Fibroblast of lung (primary cell): ENCODE results near the gene CFAP46.

Source experiments
- EZH2 ChIP-seq: IDR thresholded peaks from 2 replicates; pipeline ENCODE4 v1.5.1; 2012; ENCODE audit warnings: low read length, control low read depth, mild to moderate bottlenecking; ENCODE audit errors: missing control alignments
- TF ChIP-seq, protein P1 (sequence below), 2 donors: IDR thresholded peaks in 1 of 2; conservative IDR thresholded peaks in 1 of 2; 1 replicate in 1 of 2; 2 replicates in 1 of 2; pipeline ENCODE4 v1.5.1; 2011 to 2012; ENCODE audit warnings: low read length in 2 of 2, control low read depth in 1 of 2, inconsistent platforms in 1 of 2, low read depth in 1 of 2, mild to moderate bottlenecking in 1 of 2

DNA sequence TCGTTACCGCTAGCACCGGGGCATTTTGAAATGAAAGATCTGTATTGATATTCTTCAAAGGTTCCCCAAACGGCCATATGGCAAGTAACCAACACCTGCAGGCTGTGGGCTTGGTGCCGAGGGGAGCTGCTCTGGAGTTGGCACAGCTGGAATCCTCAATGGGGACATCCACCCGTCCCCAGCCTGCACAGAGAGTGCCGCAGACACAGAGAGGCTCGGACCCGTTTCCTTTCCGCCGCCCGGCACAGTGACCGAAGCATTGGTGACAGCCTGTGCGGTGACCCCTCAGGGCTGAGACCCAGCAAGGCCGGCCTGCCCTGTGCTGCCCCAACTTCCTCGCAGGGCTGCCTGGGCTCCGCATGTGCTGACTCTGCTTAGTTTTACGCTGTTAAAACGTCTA lies 4.5 kb downstream of the CFAP46 start:
- TF ChIP-seq, protein P1, sequence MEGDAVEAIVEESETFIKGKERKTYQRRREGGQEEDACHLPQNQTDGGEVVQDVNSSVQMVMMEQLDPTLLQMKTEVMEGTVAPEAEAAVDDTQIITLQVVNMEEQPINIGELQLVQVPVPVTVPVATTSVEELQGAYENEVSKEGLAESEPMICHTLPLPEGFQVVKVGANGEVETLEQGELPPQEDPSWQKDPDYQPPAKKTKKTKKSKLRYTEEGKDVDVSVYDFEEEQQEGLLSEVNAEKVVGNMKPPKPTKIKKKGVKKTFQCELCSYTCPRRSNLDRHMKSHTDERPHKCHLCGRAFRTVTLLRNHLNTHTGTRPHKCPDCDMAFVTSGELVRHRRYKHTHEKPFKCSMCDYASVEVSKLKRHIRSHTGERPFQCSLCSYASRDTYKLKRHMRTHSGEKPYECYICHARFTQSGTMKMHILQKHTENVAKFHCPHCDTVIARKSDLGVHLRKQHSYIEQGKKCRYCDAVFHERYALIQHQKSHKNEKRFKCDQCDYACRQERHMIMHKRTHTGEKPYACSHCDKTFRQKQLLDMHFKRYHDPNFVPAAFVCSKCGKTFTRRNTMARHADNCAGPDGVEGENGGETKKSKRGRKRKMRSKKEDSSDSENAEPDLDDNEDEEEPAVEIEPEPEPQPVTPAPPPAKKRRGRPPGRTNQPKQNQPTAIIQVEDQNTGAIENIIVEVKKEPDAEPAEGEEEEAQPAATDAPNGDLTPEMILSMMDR (conservative IDR thresholded peaks at IDR 0.05 in 1 of 2, IDR thresholded peaks at IDR 0.05 in 1 of 2; ENCODE audit: low read depth in 1 of 2, low read length in 2 of 2) = no peak
- no peak for TF ChIP-seq EZH2
